Activated B cell treated with CpG ODN at 0.5 μM for 24 hours (primary cell): ENCODE data around the gene POLR3H. TPM values are rescaled to one million over a fixed set of nuclear protein-coding genes. Genes with fewer than 3 reads are reported as not detected.

ENCODE experiments used
- ATAC-seq: fragments of 200-7000 bp; cut with Tn5 transposase; one replicate; pipeline ENCODE4 v1.10.0; 2021; ENCODE audit warnings: low read depth, mild to moderate bottlenecking, moderate library complexity
- CTCF ChIA-PET: fragments of 350-600 bp; sonication (Branson Sonifier 250); formaldehyde crosslinking; loops from one replicate; lab custom pipeline; 2021; ENCODE audit warnings: antibody characterized with exemption; lab: Charles Lee
- POLR2A ChIA-PET: fragments of 350-600 bp; sonication (Branson Sonifier 250); formaldehyde crosslinking; loops from one replicate; lab custom pipeline; 2021; ENCODE audit warnings: antibody characterized with exemption; lab: Charles Lee
- DNase-seq: peaks from one replicate; pipeline ENCODE4 v3.0.0; 2022
- H3K27ac Mint-ChIP-seq: one replicate; pipeline ENCODE4 v1.8.0; 2020; ENCODE audit warnings: mixed read lengths
- H3K27me3 Mint-ChIP-seq: one replicate; pipeline ENCODE4 v1.8.0; 2021; ENCODE audit warnings: mixed read lengths
- H3K36me3 Mint-ChIP-seq: one replicate; pipeline ENCODE4 v1.8.0; 2021; ENCODE audit warnings: low read depth, mixed read lengths
- H3K4me1 Mint-ChIP-seq: one replicate; pipeline ENCODE4 v1.8.0; 2021; ENCODE audit warnings: mixed read lengths
- H3K4me3 Mint-ChIP-seq: one replicate; pipeline ENCODE4 v1.8.0; 2020; ENCODE audit warnings: mild to moderate bottlenecking, mixed read lengths
- H3K9me3 Mint-ChIP-seq: one replicate; pipeline ENCODE4 v1.8.0; 2020; ENCODE audit warnings: mixed read lengths
- intact Hi-C: fragments of 100-400 bp; cut with micrococcal nuclease; formaldehyde crosslinking; loops from one replicate; pipeline ENCODE4 v1.15.1; 2024
- total RNA-seq: library from RNA; stranded (reverse); gene quantifications from 2 replicates; pipeline ENCODE4 v1.2.3, GENCODE V29; 2022
- TF ChIP-seq, protein P1 (sequence below): fragments of 200-600 bp; IDR thresholded peaks from one replicate; pipeline ENCODE4 v1.8.0; 2022; ENCODE audit warnings: antibody characterized with exemption, mild to moderate bottlenecking

POLR3H gene
- total RNA-seq, 1 donor from 2014 or later: 43.9 TPM

DNA sequence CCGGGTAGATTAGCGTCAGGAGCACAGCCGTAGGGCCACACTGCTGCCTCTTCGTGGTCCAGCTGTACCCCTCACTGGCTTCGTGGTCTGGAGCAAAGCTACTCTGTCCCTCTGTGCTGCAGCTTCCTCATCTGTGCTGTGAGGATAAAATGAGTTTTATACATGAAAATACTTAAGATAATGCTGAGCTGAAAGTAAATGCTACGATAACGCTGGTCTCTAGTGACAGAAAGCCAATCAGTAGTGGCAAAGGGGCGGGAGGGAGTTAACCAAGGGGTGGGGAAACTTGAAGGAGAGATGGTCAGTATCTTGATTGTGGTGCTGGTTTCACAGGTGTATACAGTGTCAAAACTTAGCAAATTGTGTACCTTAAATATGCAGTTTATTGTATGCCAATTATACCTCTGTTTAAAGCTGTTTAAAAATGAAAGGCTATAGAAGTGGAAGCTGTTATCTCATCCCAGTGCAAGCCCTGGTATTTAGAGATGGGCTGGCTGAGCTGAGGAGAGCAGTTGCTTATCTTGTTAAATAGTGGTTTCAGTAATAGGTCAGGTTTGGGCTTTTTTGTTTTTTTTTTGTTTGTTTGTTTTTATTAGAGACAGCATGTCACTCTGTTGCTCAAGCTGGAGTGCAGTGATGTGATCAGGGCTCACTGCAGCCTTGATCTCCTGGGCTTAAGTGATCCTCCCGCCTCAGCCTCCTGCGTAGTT, 38.6 kb downstream of the POLR3H start:
- no peak overlapping the region for H3K4me3 Mint-ChIP-seq
- ChIA-PET POLR2A (interaction anchor here (0.6 to 4.0 kb wide), 5 partner anchors 27 to 129 kb away, joined by 3 to 48 read pairs (median 5); partner anchors contain the start of gene TOB2), CTCF (interaction anchor here (1.0 to 3.2 kb wide), 3 partner anchors 12 to 102 kb away, joined by 3 to 14 read pairs (median 6); no protein-coding TSS in a partner anchor)
- no peaks in the 10 kb centered on the region for H3K27me3 Mint-ChIP-seq
- peaks cover 29% of the 10 kb centered on the region for H3K4me1 Mint-ChIP-seq
- intact Hi-C loops: no loop called here
- DNase-seq (no peak), ATAC-seq (no peak)
- no peak overlapping the region for H3K27ac Mint-ChIP-seq
- TF ChIP-seq, protein P1, sequence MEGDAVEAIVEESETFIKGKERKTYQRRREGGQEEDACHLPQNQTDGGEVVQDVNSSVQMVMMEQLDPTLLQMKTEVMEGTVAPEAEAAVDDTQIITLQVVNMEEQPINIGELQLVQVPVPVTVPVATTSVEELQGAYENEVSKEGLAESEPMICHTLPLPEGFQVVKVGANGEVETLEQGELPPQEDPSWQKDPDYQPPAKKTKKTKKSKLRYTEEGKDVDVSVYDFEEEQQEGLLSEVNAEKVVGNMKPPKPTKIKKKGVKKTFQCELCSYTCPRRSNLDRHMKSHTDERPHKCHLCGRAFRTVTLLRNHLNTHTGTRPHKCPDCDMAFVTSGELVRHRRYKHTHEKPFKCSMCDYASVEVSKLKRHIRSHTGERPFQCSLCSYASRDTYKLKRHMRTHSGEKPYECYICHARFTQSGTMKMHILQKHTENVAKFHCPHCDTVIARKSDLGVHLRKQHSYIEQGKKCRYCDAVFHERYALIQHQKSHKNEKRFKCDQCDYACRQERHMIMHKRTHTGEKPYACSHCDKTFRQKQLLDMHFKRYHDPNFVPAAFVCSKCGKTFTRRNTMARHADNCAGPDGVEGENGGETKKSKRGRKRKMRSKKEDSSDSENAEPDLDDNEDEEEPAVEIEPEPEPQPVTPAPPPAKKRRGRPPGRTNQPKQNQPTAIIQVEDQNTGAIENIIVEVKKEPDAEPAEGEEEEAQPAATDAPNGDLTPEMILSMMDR: no peak
- no peaks in the 10 kb centered on the region for H3K9me3 Mint-ChIP-seq
- H3K36me3 Mint-ChIP-seq: peaks cover 72% of the 10 kb centered on the region

- Mint-ChIP-seq H3K27ac (no peak overlapping the region), H3K36me3 (peaks cover 69% of the 10 kb centered on the region)
- POLR2A ChIA-PET: interaction anchor here (0.6 to 4.0 kb wide), 5 partner anchors 26 to 128 kb away, joined by 5 to 48 read pairs (median 11); partner anchors contain the start of genes ACO2, PHF5A and TOB2
These were observed 39.5 kb downstream of the POLR3H start for GRCh38 chr22:41504816-41505215.

GRCh38 chr22:41504397-41504796, 39.9 kb downstream of the POLR3H start:
- ChIA-PET POLR2A (interaction anchor here (0.6 to 4.0 kb wide), 5 partner anchors 26 to 117 kb away, joined by 5 to 48 read pairs (median 11); partner anchors contain the start of genes ACO2, DESI1, PHF5A and TOB2), CTCF (interaction anchor here (0.6 to 3.2 kb wide), 2 partner anchors 13 to 101 kb away, joined by 4 to 14 read pairs; no protein-coding TSS in a partner anchor)
- peaks cover 39% of the 10 kb centered on the region for H3K4me1 Mint-ChIP-seq
- H3K36me3 Mint-ChIP-seq: peaks cover 71% of the 10 kb centered on the region
- intact Hi-C loops: no loop called here
- ATAC-seq (peak; percentile 84), DNase-seq (no peak)
- no peaks in the 10 kb centered on the region for H3K27me3 Mint-ChIP-seq
- H3K4me3 Mint-ChIP-seq: no peak overlapping the region
- peak overlapping the region; percentile 46 for H3K27ac Mint-ChIP-seq
- H3K9me3 Mint-ChIP-seq: no peaks in the 10 kb centered on the region
- TF ChIP-seq, protein P1: no peak

More at GRCh38 chr22:41504816-41505215, 39.5 kb downstream of the POLR3H start:
- Mint-ChIP-seq H3K4me3 (no peak overlapping the region), H3K27me3 (no peaks in the 10 kb centered on the region), H3K4me1 (peaks cover 35% of the 10 kb centered on the region), H3K9me3 (no peaks in the 10 kb centered on the region)
- ATAC-seq: no peak
- CTCF ChIA-PET: interaction anchor here (1.0 to 3.2 kb wide), 2 partner anchors 13 to 102 kb away, joined by 6 to 14 read pairs; no protein-coding TSS in a partner anchor
- intact Hi-C loops: no loop called here
- no peak for DNase-seq
- TF ChIP-seq, protein P1: no peak

GRCh38 chr22:41501209-41501608, 43.1 kb downstream of the POLR3H start:
- no peaks in the 10 kb centered on the region for H3K9me3 Mint-ChIP-seq
- POLR2A ChIA-PET: interaction anchor here (0.7 to 4.3 kb wide), 11 partner anchors 19 to 120 kb away, joined by 3 to 86 read pairs (median 9); partner anchors contain the start of genes ACO2, PHF5A and TOB2
- peaks cover 47% of the 10 kb centered on the region for H3K4me1 Mint-ChIP-seq
- H3K36me3 Mint-ChIP-seq: peaks cover 59% of the 10 kb centered on the region
- intact Hi-C loops: loop anchor here (1.0 kb wide), 5 partner anchors 22 to 98 kb away; partner anchors contain the start of genes ACO2 and TOB2
- TF ChIP-seq, protein P1: no peak
- ATAC-seq (peak; percentile 88), DNase-seq (no peak)
- peak overlapping the region; percentile 83 for H3K27ac Mint-ChIP-seq
- no peak overlapping the region for H3K4me3 Mint-ChIP-seq
- CTCF ChIA-PET: interaction anchor here (0.7 to 4.2 kb wide), 13 partner anchors 10 to 102 kb away, joined by 3 to 91 read pairs (median 7); partner anchors contain the start of genes ACO2, PHF5A and TOB2
- no peaks in the 10 kb centered on the region for H3K27me3 Mint-ChIP-seq
